ENCODE results near the gene DEDD.

DNA sequence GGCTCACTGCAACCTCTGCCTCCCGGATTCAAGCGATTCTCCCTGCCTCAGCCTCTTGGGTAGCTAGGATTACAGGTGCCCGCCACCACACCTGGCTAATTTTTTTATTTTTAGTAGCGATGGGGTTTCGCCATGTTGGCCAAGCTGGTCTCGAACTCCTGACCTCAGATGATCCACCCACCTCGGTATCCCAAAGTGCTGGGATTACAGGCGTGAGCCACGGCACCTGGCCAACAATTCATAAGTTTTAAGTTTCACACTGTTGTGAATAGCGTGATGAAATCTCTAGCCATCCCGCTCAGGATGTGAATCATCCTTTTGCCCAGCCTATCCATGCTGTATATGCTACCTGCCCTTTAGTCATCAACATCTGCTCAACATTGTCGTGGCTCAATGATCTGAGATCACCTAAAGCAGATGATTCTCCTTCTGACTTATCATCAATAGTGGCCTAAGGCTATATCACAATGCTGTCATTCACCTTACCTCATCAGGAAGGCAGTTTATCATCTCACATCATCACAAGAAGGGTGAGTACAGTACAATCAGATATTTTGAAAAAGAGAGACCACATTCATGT, 17.2 kb downstream of the DEDD start:
- TF ChIP-seq GATA3 (IDR thresholded peaks at IDR 0.05; ENCODE audit: low read depth, low read length) (no peak), GATA2 (IDR thresholded peaks at IDR 0.05; ENCODE audit: low read depth, low read length) (no peak)
